Smooth muscle cell (in vitro differentiated cells): ENCODE data around the gene SKIC8. TPM values are rescaled to one million over a fixed set of nuclear protein-coding genes. Genes with fewer than 3 reads are reported as not detected.

Experiments
- DNase-seq: peaks from one replicate; lab custom pipeline; 2025; ENCODE audit not compliant: unreplicated experiment; lab: John Stamatoyannopoulos, UW
- H2AFZ ChIP-seq: fragments of 200-600 bp; sonication (generic); 2 replicates; pipeline ENCODE4 v1.6.0; 2016; ENCODE audit warnings: antibody characterized with exemption, low read depth, mild to moderate bottlenecking
- H3F3A ChIP-seq: fragments of 200-600 bp; sonication (generic); 2 replicates; pipeline ENCODE4 v1.6.0; 2017; ENCODE audit warnings: antibody characterized with exemption, low read depth
- H3K27ac ChIP-seq: fragments of 200-600 bp; sonication (generic); 2 replicates; pipeline ENCODE4 v1.5.1; 2016; ENCODE audit warnings: low read depth, mild to moderate bottlenecking
- H3K27me3 ChIP-seq: fragments of 200-600 bp; sonication (generic); 2 replicates; pipeline ENCODE4 v1.6.1; 2016; ENCODE audit warnings: low read depth, mild to moderate bottlenecking
- H3K36me3 ChIP-seq: fragments of 200-600 bp; sonication (generic); 2 replicates; pipeline ENCODE4 v1.5.1; 2016; ENCODE audit warnings: low read depth
- H3K4me1 ChIP-seq: fragments of 200-600 bp; sonication (generic); 2 replicates; pipeline ENCODE4 v1.5.1; 2016; ENCODE audit warnings: low read depth
- H3K4me2 ChIP-seq: fragments of 200-600 bp; sonication (generic); 2 replicates; pipeline ENCODE4 v1.6.0; 2016; ENCODE audit warnings: mild to moderate bottlenecking
- H3K4me3 ChIP-seq: fragments of 200-600 bp; sonication (generic); 2 replicates; pipeline ENCODE4 v1.5.1; 2016; ENCODE audit warnings: mild to moderate bottlenecking
- H3K79me2 ChIP-seq: fragments of 200-600 bp; sonication (generic); 2 replicates; pipeline ENCODE4 v1.6.0; 2016; ENCODE audit warnings: low read depth, mild to moderate bottlenecking
- H3K9ac ChIP-seq: fragments of 200-600 bp; sonication (generic); 2 replicates; pipeline ENCODE4 v1.6.0; 2016; ENCODE audit warnings: low read depth
- H3K9me3 ChIP-seq: fragments of 200-600 bp; sonication (generic); replicated peaks from 2 replicates; pipeline ENCODE4 v1.5.1; 2016; ENCODE audit warnings: low read depth
- H4K20me1 ChIP-seq: fragments of 200-600 bp; sonication (generic); 2 replicates; pipeline ENCODE4 v1.6.0; 2016; ENCODE audit warnings: low read depth
- WGBS: methylation state at CpG from one replicate; pipeline ENCODE4 v1.1.7; 2016; ENCODE audit warnings: low lambda C conversion rate; 5-methylcytosine and 5-hydroxymethylcytosine counted together
- polyA plus RNA-seq: library from polyadenylated mRNA; unstranded; fragments of >200 nt; fragmentation: Nextera tagmentation; extraction: Ambion mirVana; gene quantifications from 2 replicates; pipeline ENCODE4 v1.2.1, GENCODE V29; 2016
- total RNA-seq: library from RNA; depleted of rRNA; stranded (reverse); fragments of >200 nt; gene quantifications from 2 replicates; pipeline ENCODE4 v1.2.3, GENCODE V29; 2014
- TF ChIP-seq, protein P1 (sequence below): fragments of 200-600 bp; sonication (generic); IDR thresholded peaks from 2 replicates; pipeline ENCODE4 v1.5.1; 2017; ENCODE audit warnings: borderline replicate concordance, mild to moderate bottlenecking, antibody characterized with exemption; ENCODE audit not compliant: insufficient read depth, poor library complexity, severe bottlenecking

Gene SKIC8
- total RNA-seq (63.6 and 67.4 TPM in 2 replicates), polyA plus RNA-seq (64.5 and 72.9 TPM in 2 replicates)

DNA sequence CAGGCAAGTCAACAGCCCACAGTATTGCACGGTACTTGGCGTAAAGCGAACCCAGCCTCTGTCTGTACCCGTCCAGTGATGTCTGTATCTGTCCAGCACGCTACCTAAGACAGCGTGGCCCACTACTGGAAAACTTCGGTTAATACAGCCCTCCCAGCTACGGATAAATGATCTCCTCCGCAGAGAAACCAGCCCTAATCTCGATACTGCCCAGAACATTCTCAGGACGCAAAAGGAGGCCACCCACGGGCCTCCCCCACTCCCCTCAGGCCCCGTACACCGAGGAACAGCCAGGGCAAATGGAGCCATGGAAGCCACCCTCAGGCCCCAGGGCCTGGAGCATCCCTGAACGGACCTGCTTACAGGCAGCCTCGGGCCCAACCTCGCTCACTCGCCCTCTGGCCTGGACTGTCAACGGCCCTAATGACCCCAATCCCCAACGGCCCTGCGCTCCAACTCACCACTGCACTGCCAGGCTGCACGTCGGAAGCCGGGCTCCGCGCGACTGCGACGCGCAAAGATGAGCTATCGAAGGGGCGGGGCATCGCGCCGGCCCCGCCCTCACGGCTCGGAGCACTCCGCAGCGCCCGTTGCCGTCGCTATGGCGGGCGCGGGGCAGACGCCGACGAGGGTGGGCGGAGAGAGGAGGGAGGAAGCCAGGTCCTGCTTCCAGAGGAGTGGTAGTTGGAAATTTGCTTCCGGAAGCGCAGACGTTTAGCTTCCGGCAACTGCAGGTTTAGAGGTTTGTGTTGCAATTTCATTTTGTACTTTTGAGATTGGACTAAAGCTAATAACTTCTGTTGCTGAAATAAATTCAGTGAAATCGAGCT, at the start of gene SKIC8:
SKIC8 (minus strand) TSS at position 509 of the 830 bp plus-strand sequence. CDS start 3,923 bp downstream, outside the sequence.
- Histone ChIP-seq H3K4me3 (peak within 1 kb of the TSS; percentile 76), H3K4me1 (peaks cover 12% of the 10 kb centered on the region), H3F3A (no peaks in the 10 kb centered on the region), H3K36me3 (no peaks in the 10 kb centered on the region), H3K9me3 (no peaks in the 10 kb centered on the region), H3K4me2 (peak within 1 kb of the TSS; percentile 84), H3K27me3 (no peaks in the 10 kb centered on the region), H2AFZ (peak within 1 kb of the TSS; percentile 81), H3K79me2 (peaks cover 31% of the 10 kb centered on the region), H4K20me1 (no peaks in the 10 kb centered on the region), H3K9ac (peak within 1 kb of the TSS; percentile 91), H3K27ac (peak within 1 kb of the TSS; percentile 66)
- TF ChIP-seq, protein P1, sequence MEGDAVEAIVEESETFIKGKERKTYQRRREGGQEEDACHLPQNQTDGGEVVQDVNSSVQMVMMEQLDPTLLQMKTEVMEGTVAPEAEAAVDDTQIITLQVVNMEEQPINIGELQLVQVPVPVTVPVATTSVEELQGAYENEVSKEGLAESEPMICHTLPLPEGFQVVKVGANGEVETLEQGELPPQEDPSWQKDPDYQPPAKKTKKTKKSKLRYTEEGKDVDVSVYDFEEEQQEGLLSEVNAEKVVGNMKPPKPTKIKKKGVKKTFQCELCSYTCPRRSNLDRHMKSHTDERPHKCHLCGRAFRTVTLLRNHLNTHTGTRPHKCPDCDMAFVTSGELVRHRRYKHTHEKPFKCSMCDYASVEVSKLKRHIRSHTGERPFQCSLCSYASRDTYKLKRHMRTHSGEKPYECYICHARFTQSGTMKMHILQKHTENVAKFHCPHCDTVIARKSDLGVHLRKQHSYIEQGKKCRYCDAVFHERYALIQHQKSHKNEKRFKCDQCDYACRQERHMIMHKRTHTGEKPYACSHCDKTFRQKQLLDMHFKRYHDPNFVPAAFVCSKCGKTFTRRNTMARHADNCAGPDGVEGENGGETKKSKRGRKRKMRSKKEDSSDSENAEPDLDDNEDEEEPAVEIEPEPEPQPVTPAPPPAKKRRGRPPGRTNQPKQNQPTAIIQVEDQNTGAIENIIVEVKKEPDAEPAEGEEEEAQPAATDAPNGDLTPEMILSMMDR: no peak
- 1% methylated on average over 54 of the region's 55 CpGs for WGBS
- peak; percentile 67 for DNase-seq

DNA sequence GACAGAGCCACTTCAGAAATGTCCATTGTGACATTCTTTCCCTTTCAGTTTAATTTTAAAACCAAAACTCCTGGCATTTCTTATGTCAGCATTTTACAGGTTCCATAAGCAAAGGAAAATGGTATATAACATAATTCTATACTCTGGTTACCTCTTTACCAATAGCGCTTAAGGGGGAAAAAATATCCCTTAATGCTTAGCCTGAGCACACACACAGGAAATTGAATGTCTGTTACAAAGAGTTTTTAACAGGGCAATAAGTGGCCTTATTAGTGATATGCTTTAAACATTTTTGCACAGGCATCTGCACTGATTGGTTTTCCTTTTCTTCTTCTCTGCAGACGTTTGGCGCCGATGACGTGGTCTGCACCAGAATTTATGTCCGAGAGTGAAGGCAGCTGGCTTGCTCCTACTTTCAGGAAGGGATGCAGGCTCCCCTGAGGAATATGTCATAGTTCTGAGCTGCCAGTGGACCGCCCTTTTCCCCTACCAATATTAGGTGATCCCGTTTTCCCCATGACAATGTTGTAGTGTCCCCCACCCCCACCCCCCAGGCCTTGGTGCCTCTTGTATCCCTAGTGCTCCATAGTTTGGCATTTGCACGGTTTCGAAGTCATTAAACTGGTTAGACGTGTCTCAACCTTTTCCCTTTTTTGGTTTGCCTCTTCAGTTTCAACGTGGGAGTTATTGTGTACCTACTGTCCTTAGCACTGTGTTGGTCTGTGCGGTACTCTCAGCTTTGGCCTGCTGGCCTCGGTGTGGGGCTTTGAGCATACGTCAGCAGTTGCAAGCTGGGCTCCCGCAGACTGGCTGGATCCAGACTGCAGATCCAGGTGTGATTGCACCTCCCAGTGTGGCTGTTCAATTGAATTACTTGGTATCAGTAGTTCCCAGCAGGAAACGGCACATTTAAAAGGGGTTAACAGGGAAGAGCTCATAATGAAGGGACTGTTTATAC, 48.5 kb upstream of the SKIC8 start:
- Histone ChIP-seq H3K27me3 (peaks cover 13% of the 10 kb centered on the region), H3K4me3 (no peak overlapping the region), H3K36me3 (no peaks in the 10 kb centered on the region), H3K9me3 (no peaks in the 10 kb centered on the region), H3K79me2 (no peaks in the 10 kb centered on the region), H4K20me1 (no peaks in the 10 kb centered on the region), H2AFZ (no peak overlapping the region), H3K27ac (no peak overlapping the region), H3K4me2 (no peak overlapping the region), H3K4me1 (peaks cover 16% of the 10 kb centered on the region), H3F3A (no peaks in the 10 kb centered on the region), H3K9ac (no peak overlapping the region)
- DNase-seq: no peak
- TF ChIP-seq, protein P1: no peak
- 71% methylated on average over 17 of the region's 17 CpGs for WGBS

DNA sequence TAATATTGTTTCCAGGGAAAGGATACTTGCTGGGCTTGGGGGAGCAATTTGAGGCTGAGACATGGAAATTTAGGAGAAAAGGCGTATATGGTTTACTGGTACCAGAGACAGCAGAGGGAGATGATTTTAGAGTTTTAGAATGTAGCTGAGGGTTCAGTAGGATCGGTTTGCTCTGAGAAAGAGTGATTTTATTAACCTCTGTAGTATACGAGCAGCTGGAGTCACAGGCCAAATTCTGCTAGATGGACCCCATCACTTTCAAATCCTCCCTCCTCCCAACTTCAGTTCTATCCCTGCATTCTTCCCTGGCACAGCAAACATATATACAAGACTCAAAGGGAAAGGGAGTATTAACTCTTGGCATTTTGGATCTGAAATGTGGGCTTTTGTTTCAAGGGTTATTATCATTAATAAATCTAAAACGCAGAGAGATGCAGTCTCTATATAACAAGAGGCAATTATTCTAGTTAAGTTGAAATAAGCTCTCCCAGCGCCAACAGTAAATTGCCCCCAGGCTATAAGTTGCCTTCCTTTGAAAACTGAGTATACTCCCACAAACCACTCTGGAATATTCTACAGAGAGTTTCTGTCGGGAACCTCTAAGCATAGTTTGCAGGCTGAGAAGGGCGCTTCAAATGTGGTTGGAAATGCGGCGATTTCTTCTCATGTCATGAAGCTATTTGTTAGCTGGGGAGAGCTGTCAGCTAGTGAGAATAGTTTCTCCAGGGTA, 46.2 kb upstream of the SKIC8 start:
- no peak overlapping the region for H3K4me2 ChIP-seq
- no peaks in the 10 kb centered on the region for H3K9me3 ChIP-seq
- H3K79me2 ChIP-seq: no peaks in the 10 kb centered on the region
- no peak overlapping the region for H3K4me3 ChIP-seq
- TF ChIP-seq, protein P1: no peak
- H3K36me3 ChIP-seq: no peaks in the 10 kb centered on the region
- H3K4me1 ChIP-seq: peaks cover 29% of the 10 kb centered on the region
- H4K20me1 ChIP-seq: no peaks in the 10 kb centered on the region
- no peak overlapping the region for H2AFZ ChIP-seq
- H3K27me3 ChIP-seq: peaks cover 36% of the 10 kb centered on the region
- H3K27ac ChIP-seq: no peak overlapping the region
- no peak for DNase-seq
- H3F3A ChIP-seq: no peaks in the 10 kb centered on the region
- WGBS: 84% methylated on average over 9 of the region's 9 CpGs
- H3K9ac ChIP-seq: no peak overlapping the region
